H9 (cell line): ENCODE measurements around the gene KLK6. TPM values are rescaled to one million over a fixed set of nuclear protein-coding genes. Genes with fewer than 3 reads are reported as not detected.

Experiments used
- DNase-seq: peaks from one replicate; pipeline ENCODE4 v3.0.0-alpha.2; 2017
- H2AFZ ChIP-seq: one replicate; pipeline ENCODE4 v1.6.1; 2013; ENCODE audit warnings: mild to moderate bottlenecking, low read length, control low read depth, moderate library complexity
- H2AK5ac ChIP-seq: 2 replicates; pipeline ENCODE4 v1.6.1; 2013; ENCODE audit warnings: low read length, control low read depth, mixed read lengths; ENCODE audit not compliant: insufficient read length
- H2BK120ac ChIP-seq: one replicate; pipeline ENCODE4 v1.6.1; 2013; ENCODE audit warnings: low read depth, mild to moderate bottlenecking, low read length, control low read depth, inconsistent platforms; ENCODE audit not compliant: poor library complexity, severe bottlenecking
- H2BK12ac ChIP-seq: 2 replicates; pipeline ENCODE4 v1.6.1; 2013; ENCODE audit warnings: low read length, control low read depth, mixed read lengths, low read depth; ENCODE audit not compliant: insufficient read length
- H2BK15ac ChIP-seq: 2 replicates; pipeline ENCODE4 v1.6.1; 2013; ENCODE audit warnings: low read depth, low read length, control low read depth
- H2BK20ac ChIP-seq: one replicate; pipeline ENCODE4 v1.6.1; 2013; ENCODE audit warnings: low read depth, mild to moderate bottlenecking, low read length, control low read depth, inconsistent platforms; ENCODE audit not compliant: poor library complexity, severe bottlenecking
- H2BK5ac ChIP-seq: 2 replicates; pipeline ENCODE4 v1.6.1; 2013; ENCODE audit warnings: low read length, control low read depth, mixed read lengths; ENCODE audit not compliant: insufficient read length
- H3K14ac ChIP-seq: 2 replicates; pipeline ENCODE4 v1.6.1; 2013; ENCODE audit warnings: low read length, control low read depth; ENCODE audit not compliant: insufficient read depth
- H3K18ac ChIP-seq: 2 replicates; pipeline ENCODE4 v1.6.1; 2013; ENCODE audit warnings: low read depth, mild to moderate bottlenecking, mixed read lengths, low read length, control low read depth; ENCODE audit not compliant: insufficient read length
- H3K23ac ChIP-seq: 2 replicates; pipeline ENCODE4 v1.6.1; 2013; ENCODE audit warnings: low read length, control low read depth, mixed read lengths, low read depth; ENCODE audit not compliant: insufficient read length
- H3K23me2 ChIP-seq: 2 replicates; pipeline ENCODE4 v1.6.1; 2013; ENCODE audit warnings: low read depth, mild to moderate bottlenecking, mixed read lengths, low read length, control low read depth; ENCODE audit not compliant: insufficient read length, poor library complexity, severe bottlenecking
- H3K27ac ChIP-seq: 2 replicates; pipeline ENCODE4 v1.5.1; 2013; ENCODE audit warnings: low read length, control low read depth, mixed read lengths, low read depth; ENCODE audit not compliant: insufficient read length
- H3K27me3 ChIP-seq: 2 replicates; pipeline ENCODE4 v1.6.1; 2013; ENCODE audit warnings: low read length, control low read depth, inconsistent platforms; ENCODE audit not compliant: insufficient read depth
- H3K4ac ChIP-seq: 2 replicates; pipeline ENCODE4 v1.6.1; 2013; ENCODE audit warnings: low read depth, mild to moderate bottlenecking, control low read depth, inconsistent platforms, low read length, moderate library complexity
- H3K4me1 ChIP-seq: 2 replicates; pipeline ENCODE4 v1.6.1; 2013; ENCODE audit warnings: low read length, control low read depth, inconsistent platforms; ENCODE audit not compliant: insufficient read depth
- H3K4me2 ChIP-seq: 2 replicates; pipeline ENCODE4 v1.6.1; 2013; ENCODE audit warnings: low read length, control low read depth, mixed read lengths; ENCODE audit not compliant: insufficient read length, insufficient read depth
- H3K56ac ChIP-seq: 2 replicates; pipeline ENCODE4 v1.6.1; 2013; ENCODE audit warnings: low read depth, mild to moderate bottlenecking, mixed read lengths, low read length, control low read depth; ENCODE audit not compliant: insufficient read length
- H3K79me1 ChIP-seq: 2 replicates; pipeline ENCODE4 v1.6.1; 2013; ENCODE audit warnings: low read depth, mild to moderate bottlenecking, moderate library complexity, low read length, control low read depth, inconsistent platforms; ENCODE audit not compliant: insufficient read depth, poor library complexity, severe bottlenecking
- H3K79me2 ChIP-seq: 2 replicates; pipeline ENCODE4 v1.6.1; 2013; ENCODE audit warnings: low read length, control low read depth, inconsistent platforms; ENCODE audit not compliant: insufficient read depth
- H3K9ac ChIP-seq: 2 replicates; pipeline ENCODE4 v1.6.1; 2013; ENCODE audit warnings: low read length, control low read depth, mixed read lengths; ENCODE audit not compliant: insufficient read length; ENCODE audit errors: extremely low read depth
- H3K9me3 ChIP-seq: one replicate; pipeline ENCODE4 v1.6.1; 2013; ENCODE audit warnings: low read depth, low read length, inconsistent platforms; ENCODE audit not compliant: control insufficient read depth
- H3T11ph ChIP-seq: one replicate; pipeline ENCODE4 v1.6.1; 2013; ENCODE audit warnings: mild to moderate bottlenecking, low read length, control low read depth, inconsistent platforms
- H4K20me1 ChIP-seq: one replicate; pipeline ENCODE4 v1.6.1; 2013; ENCODE audit not compliant: control insufficient read depth, insufficient read length, insufficient read depth
- H4K5ac ChIP-seq: 2 replicates; pipeline ENCODE4 v1.6.1; 2013; ENCODE audit warnings: low read depth, mild to moderate bottlenecking, mixed read lengths, low read length, control low read depth; ENCODE audit not compliant: insufficient read length
- H4K8ac ChIP-seq: replicated peaks from 2 replicates; pipeline ENCODE4 v1.6.1; 2013; ENCODE audit warnings: low read length, control low read depth, mixed read lengths, low read depth; ENCODE audit not compliant: insufficient read length
- H4K91ac ChIP-seq: 2 replicates; pipeline ENCODE4 v1.6.1; 2013; ENCODE audit warnings: low read depth, mild to moderate bottlenecking, moderate library complexity, mixed read lengths, low read length, control low read depth; ENCODE audit not compliant: insufficient read length
- H3K27ac Mint-ChIP-seq, 3 experiments: 2 replicates in 2 of 3; 3 replicates in 1 of 3; pipeline ENCODE4 v1.8.0; 2020 to 2021; ENCODE audit warnings: mixed read lengths in 3 of 3, mild to moderate bottlenecking in 1 of 3, moderate library complexity in 1 of 3
- H3K27me3 Mint-ChIP-seq: 2 replicates; pipeline ENCODE4 v1.8.0; 2021; ENCODE audit warnings: low read depth, mild to moderate bottlenecking, moderate library complexity, mixed read lengths
- H3K36me3 Mint-ChIP-seq, 3 experiments: 2 replicates in 2 of 3; 3 replicates in 1 of 3; pipeline ENCODE4 v1.8.0; 2020 to 2021; ENCODE audit warnings: low read depth in 3 of 3, mixed read lengths in 3 of 3; ENCODE audit not compliant: insufficient read depth in 1 of 3
- H3K4me1 Mint-ChIP-seq, 2 experiments: 2 replicates each; pipeline ENCODE4 v1.8.0; 2020; ENCODE audit warnings: mixed read lengths in 2 of 2
- H3K4me3 Mint-ChIP-seq, 2 experiments: 2 replicates in 1 of 2; 3 replicates in 1 of 2; pipeline ENCODE4 v1.8.0; 2020 to 2021; ENCODE audit warnings: mild to moderate bottlenecking in 2 of 2, mixed read lengths in 2 of 2, moderate library complexity in 1 of 2
- H3K9me3 Mint-ChIP-seq, 2 experiments: 2 replicates in 1 of 2; 3 replicates in 1 of 2; pipeline ENCODE4 v1.8.0; 2020; ENCODE audit warnings: mild to moderate bottlenecking in 2 of 2, mixed read lengths in 2 of 2, moderate library complexity in 1 of 2
- CTCF ChIP-seq: fragments of 200-600 bp; sonication (generic); conservative IDR thresholded peaks from 3 replicates; pipeline ENCODE4 v1.8.0; 2021; ENCODE audit warnings: antibody characterized with exemption, mild to moderate bottlenecking
- WGBS: extraction: QIAGEN DNeasy Blood & Tissue Kit; methylation state at CpG from one replicate; pipeline ENCODE4 v1.1.7; 2013; ENCODE audit warnings: missing lambda C conversion rate, low lambda C conversion rate, mixed read lengths; ENCODE audit not compliant: insufficient read length; ENCODE audit errors: extremely low coverage; 5-methylcytosine and 5-hydroxymethylcytosine counted together
- total RNA-seq: library from RNA; stranded (reverse); gene quantifications from 2 replicates; pipeline ENCODE4 v1.2.1, GENCODE V29; 2021

The KLK6 gene
- total RNA-seq, 1 experiment from 2014 or later: 2.6 TPM

DNA sequence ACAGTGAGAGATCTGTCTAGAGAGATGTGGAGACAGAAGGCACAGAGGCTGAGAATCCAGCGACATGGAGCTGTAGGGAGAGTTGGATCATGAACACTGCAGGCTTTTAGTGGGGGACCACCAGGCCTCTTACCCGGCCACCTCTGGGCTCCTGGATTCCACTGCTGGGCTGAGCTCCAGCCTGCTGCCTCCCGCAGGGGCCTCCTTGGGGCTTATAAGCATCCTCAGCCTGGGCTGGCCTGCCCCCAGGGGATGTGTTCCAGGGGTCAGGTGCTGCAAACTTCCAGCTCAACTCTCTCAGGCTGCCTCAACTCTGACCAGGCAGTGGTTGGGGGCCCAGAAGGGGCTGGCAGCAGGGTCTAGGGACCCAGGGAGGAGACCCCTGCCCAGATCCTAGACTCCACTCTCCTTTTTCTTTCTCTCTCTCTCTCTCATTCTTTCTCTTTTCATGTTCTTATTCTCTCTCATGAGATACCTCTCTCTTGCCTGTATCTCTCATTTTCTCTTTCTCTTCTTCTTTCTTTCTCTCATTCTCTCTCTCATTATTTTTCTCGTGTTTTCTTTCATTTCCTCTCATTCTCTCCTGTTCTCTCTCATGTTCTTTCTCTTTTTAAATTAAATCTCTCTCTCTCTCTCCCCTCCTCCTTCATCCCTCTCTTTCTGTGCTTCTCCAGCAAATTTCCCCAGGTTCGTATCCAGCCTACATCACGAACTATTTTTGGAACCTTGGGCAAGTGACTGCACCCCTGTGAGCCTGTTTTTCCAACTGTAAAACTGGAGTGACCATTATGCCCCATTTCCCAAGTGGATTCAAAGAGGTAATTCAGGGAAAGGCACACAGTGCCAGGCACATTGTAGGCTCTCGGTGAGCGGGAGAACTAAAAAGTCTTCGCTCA lies 57.9 kb downstream of the KLK6 start, which contains the start of gene KLK4:
KLK4 (minus strand) TSS at position 190 of the 896 bp plus-strand sequence. CDS start 657 bp downstream, outside the sequence.
- Histone ChIP-seq H3K27me3 (peaks cover 30% of the 10 kb centered on the region; the same call in 1 of the 2 replicates), H3K23ac (no peak within 1 kb of the TSS), H3K18ac (no peak within 1 kb of the TSS), H3T11ph (no peak within 1 kb of the TSS), H3K4me2 (peak within 1 kb of the TSS; percentile 74), H4K91ac (no peak within 1 kb of the TSS), H3K4ac (no peak within 1 kb of the TSS), H3K79me2 (no peaks in the 10 kb centered on the region), H3K23me2 (peaks cover 7% of the 10 kb centered on the region), H3K79me1 (no peaks in the 10 kb centered on the region), H2BK120ac (no peak within 1 kb of the TSS), H3K9ac (no peak within 1 kb of the TSS), H3K4me1 (no peaks in the 10 kb centered on the region), H2AFZ (no peak within 1 kb of the TSS), H2BK20ac (no peak within 1 kb of the TSS), H2BK5ac (no peak within 1 kb of the TSS), H3K56ac (no peak within 1 kb of the TSS), H2AK5ac (no peak within 1 kb of the TSS), H4K20me1 (no peaks in the 10 kb centered on the region), H3K27ac (no peak within 1 kb of the TSS), H3K14ac (no peak within 1 kb of the TSS), H3K9me3 (no peaks in the 10 kb centered on the region), H2BK12ac (no peak within 1 kb of the TSS), H2BK15ac (no peak within 1 kb of the TSS), H4K5ac (no peak within 1 kb of the TSS), H4K8ac (no peak within 1 kb of the TSS)
- H3K36me3 Mint-ChIP-seq: no peaks in the 10 kb centered on the region
- H3K4me1 Mint-ChIP-seq: peaks cover 18 to 21% of the 10 kb centered on the region in 2 experiments
- H3K4me3 Mint-ChIP-seq: peak within 1 kb of the TSS in 1 of 2 experiments; percentile 82; a peak in 3 of 5 replicates
- TF ChIP-seq CTCF: no peak
- DNase-seq: no peak
- WGBS: 100% methylated on average over 1 of the region's 9 CpGs
- H3K27ac Mint-ChIP-seq: no peak within 1 kb of the TSS
- H3K27me3 Mint-ChIP-seq: peaks cover 46% of the 10 kb centered on the region
- H3K9me3 Mint-ChIP-seq: no peaks in the 10 kb centered on the region; a peak in 1 of 5 replicates
